Measurements from ENCODE around the gene STX3. TPM values are rescaled to one million over a fixed set of nuclear protein-coding genes. Genes with fewer than 3 reads are reported as not detected.
A peak's percentile ranks its signal among the peaks of the same experiment; 100 is the strongest.

The STX3 gene
- 9.4 and 27.9 TPM in 2 replicates for total RNA-seq (2012; rRNA removed)

GRCh38 chr11:59754859-59755700, at the start of gene STX3:
Gene STX3 (plus strand): TSS chr11:59755376. CDS start chr11:59755606, 230 bp downstream.
- Histone ChIP-seq H3K36me3 (ENCODE audit: insufficient read depth, low read length) (no peaks in the 10 kb centered on the region), H3K9ac (ENCODE audit: low read depth, low read length) (peak within 1 kb of the TSS; percentile 91), H3K9me3 (replicated peaks; ENCODE audit: low read length) (no peaks in the 10 kb centered on the region), H3K4me2 (ENCODE audit: low read length) (peak within 1 kb of the TSS; percentile 98), H3K4me3 (ENCODE audit: low read length) (peak within 1 kb of the TSS; percentile 97), H3K27me3 (ENCODE audit: control insufficient read depth, insufficient read depth, low read length) (no peaks in the 10 kb centered on the region), H3K4me1 (ENCODE audit: control insufficient read depth, insufficient read depth, low read length) (peaks cover 15% of the 10 kb centered on the region)

GRCh38 chr11:59706518-59707285, 48.5 kb upstream of the STX3 start:
- H3K4me3 ChIP-seq (ENCODE audit: low read length): no peak overlapping the region
- H3K4me2 ChIP-seq (ENCODE audit: low read length): peak overlapping the region; percentile 34
- H3K27me3 ChIP-seq (ENCODE audit: control insufficient read depth, insufficient read depth, low read length): no peaks in the 10 kb centered on the region
- H3K9ac ChIP-seq (ENCODE audit: low read depth, low read length): peak overlapping the region; percentile 23
- H3K36me3 ChIP-seq (ENCODE audit: insufficient read depth, low read length): no peaks in the 10 kb centered on the region
- no peaks in the 10 kb centered on the region for H3K9me3 ChIP-seq (replicated peaks; ENCODE audit: low read length)
- peaks cover 29% of the 10 kb centered on the region for H3K4me1 ChIP-seq (ENCODE audit: control insufficient read depth, insufficient read depth, low read length)

GRCh38 chr11:59707371-59707770, 47.8 kb upstream of the STX3 start:
- Histone ChIP-seq H3K4me3 (ENCODE audit: low read length) (no peak overlapping the region), H3K27me3 (ENCODE audit: control insufficient read depth, insufficient read depth, low read length) (no peaks in the 10 kb centered on the region), H3K4me1 (ENCODE audit: control insufficient read depth, insufficient read depth, low read length) (peaks cover 29% of the 10 kb centered on the region), H3K9me3 (replicated peaks; ENCODE audit: low read length) (no peaks in the 10 kb centered on the region), H3K4me2 (ENCODE audit: low read length) (peak overlapping the region; percentile 6), H3K36me3 (ENCODE audit: insufficient read depth, low read length) (no peaks in the 10 kb centered on the region), H3K9ac (ENCODE audit: low read depth, low read length) (no peak overlapping the region)

- H3K36me3 ChIP-seq (ENCODE audit: insufficient read depth, low read length): no peaks in the 10 kb centered on the region
- H3K4me1 ChIP-seq (ENCODE audit: control insufficient read depth, insufficient read depth, low read length): peaks cover 29% of the 10 kb centered on the region
- no peak overlapping the region for H3K4me2 ChIP-seq (ENCODE audit: low read length)
- no peaks in the 10 kb centered on the region for H3K9me3 ChIP-seq (replicated peaks; ENCODE audit: low read length)
- H3K9ac ChIP-seq (ENCODE audit: low read depth, low read length): no peak overlapping the region
- no peaks in the 10 kb centered on the region for H3K27me3 ChIP-seq (ENCODE audit: control insufficient read depth, insufficient read depth, low read length)
- H3K4me3 ChIP-seq (ENCODE audit: low read length): no peak overlapping the region
Observed at GRCh38 chr11:59708537-59708936, 46.6 kb upstream of the STX3 start.

GRCh38 chr11:59710136-59710847, 44.9 kb upstream of the STX3 start:
- Histone ChIP-seq H3K27me3 (ENCODE audit: control insufficient read depth, insufficient read depth, low read length) (peaks cover 9% of the 10 kb centered on the region), H3K4me3 (ENCODE audit: low read length) (no peak overlapping the region), H3K4me2 (ENCODE audit: low read length) (peak overlapping the region; percentile 40), H3K36me3 (ENCODE audit: insufficient read depth, low read length) (no peaks in the 10 kb centered on the region), H3K4me1 (ENCODE audit: control insufficient read depth, insufficient read depth, low read length) (peaks cover 25% of the 10 kb centered on the region), H3K9ac (ENCODE audit: low read depth, low read length) (no peak overlapping the region), H3K9me3 (replicated peaks; ENCODE audit: low read length) (no peaks in the 10 kb centered on the region)

GRCh38 chr11:59713745-59714144, 41.4 kb upstream of the STX3 start, which contains the start of gene OR10V1:
Gene OR10V1 (minus strand): TSS chr11:59713845. CDS start chr11:59713845, 0 bp downstream.
- H3K4me3 ChIP-seq (ENCODE audit: low read length): no peak within 1 kb of the TSS
- peaks cover 7% of the 10 kb centered on the region for H3K4me1 ChIP-seq (ENCODE audit: control insufficient read depth, insufficient read depth, low read length)
- no peak within 1 kb of the TSS for H3K4me2 ChIP-seq (ENCODE audit: low read length)
- H3K9ac ChIP-seq (ENCODE audit: low read depth, low read length): no peak within 1 kb of the TSS
- no peaks in the 10 kb centered on the region for H3K36me3 ChIP-seq (ENCODE audit: insufficient read depth, low read length)
- peaks cover 22% of the 10 kb centered on the region for H3K27me3 ChIP-seq (ENCODE audit: control insufficient read depth, insufficient read depth, low read length)
- H3K9me3 ChIP-seq (replicated peaks; ENCODE audit: low read length): no peaks in the 10 kb centered on the region

- Histone ChIP-seq H3K27me3 (ENCODE audit: control insufficient read depth, insufficient read depth, low read length) (peaks cover 22% of the 10 kb centered on the region), H3K4me1 (ENCODE audit: control insufficient read depth, insufficient read depth, low read length) (no peaks in the 10 kb centered on the region), H3K36me3 (ENCODE audit: insufficient read depth, low read length) (no peaks in the 10 kb centered on the region), H3K9me3 (replicated peaks; ENCODE audit: low read length) (no peaks in the 10 kb centered on the region), H3K4me2 (ENCODE audit: low read length) (no peak overlapping the region), H3K4me3 (ENCODE audit: low read length) (no peak overlapping the region), H3K9ac (ENCODE audit: low read depth, low read length) (no peak overlapping the region)
Observed at GRCh38 chr11:59716051-59716450, 39.1 kb upstream of the STX3 start.

- peaks cover 26% of the 10 kb centered on the region for H3K27me3 ChIP-seq (ENCODE audit: control insufficient read depth, insufficient read depth, low read length)
- no peaks in the 10 kb centered on the region for H3K36me3 ChIP-seq (ENCODE audit: insufficient read depth, low read length)
- H3K4me3 ChIP-seq (ENCODE audit: low read length): no peak overlapping the region
- H3K9me3 ChIP-seq (replicated peaks; ENCODE audit: low read length): no peaks in the 10 kb centered on the region
- no peak overlapping the region for H3K4me2 ChIP-seq (ENCODE audit: low read length)
- H3K4me1 ChIP-seq (ENCODE audit: control insufficient read depth, insufficient read depth, low read length): no peaks in the 10 kb centered on the region
- no peak overlapping the region for H3K9ac ChIP-seq (ENCODE audit: low read depth, low read length)
Observed at GRCh38 chr11:59719556-59719955, 35.6 kb upstream of the STX3 start.

- Histone ChIP-seq H3K4me1 (ENCODE audit: control insufficient read depth, insufficient read depth, low read length) (no peaks in the 10 kb centered on the region), H3K9me3 (replicated peaks; ENCODE audit: low read length) (no peaks in the 10 kb centered on the region), H3K36me3 (ENCODE audit: insufficient read depth, low read length) (no peaks in the 10 kb centered on the region), H3K4me3 (ENCODE audit: low read length) (no peak overlapping the region), H3K27me3 (ENCODE audit: control insufficient read depth, insufficient read depth, low read length) (peaks cover 5% of the 10 kb centered on the region), H3K9ac (ENCODE audit: low read depth, low read length) (no peak overlapping the region), H3K4me2 (ENCODE audit: low read length) (no peak overlapping the region)
Observed at GRCh38 chr11:59724066-59724465, 31.1 kb upstream of the STX3 start.

GRCh38 chr11:59727426-59727825, 27.8 kb upstream of the STX3 start:
- Histone ChIP-seq H3K9ac (ENCODE audit: low read depth, low read length) (no peak overlapping the region), H3K36me3 (ENCODE audit: insufficient read depth, low read length) (no peaks in the 10 kb centered on the region), H3K4me3 (ENCODE audit: low read length) (no peak overlapping the region)

GRCh38 chr11:59728154-59728553, 27.0 kb upstream of the STX3 start:
- Histone ChIP-seq H3K9me3 (replicated peaks; ENCODE audit: low read length) (no peaks in the 10 kb centered on the region), H3K9ac (ENCODE audit: low read depth, low read length) (no peak overlapping the region), H3K4me1 (ENCODE audit: control insufficient read depth, insufficient read depth, low read length) (no peaks in the 10 kb centered on the region)

More at GRCh38 chr11:59727426-59727825, 27.8 kb upstream of the STX3 start:
- Histone ChIP-seq H3K4me2 (ENCODE audit: low read length) (no peak overlapping the region), H3K27me3 (ENCODE audit: control insufficient read depth, insufficient read depth, low read length) (no peaks in the 10 kb centered on the region), H3K4me1 (ENCODE audit: control insufficient read depth, insufficient read depth, low read length) (no peaks in the 10 kb centered on the region), H3K9me3 (replicated peaks; ENCODE audit: low read length) (no peaks in the 10 kb centered on the region)

More at GRCh38 chr11:59728154-59728553, 27.0 kb upstream of the STX3 start:
- H3K36me3 ChIP-seq (ENCODE audit: insufficient read depth, low read length): no peaks in the 10 kb centered on the region
- no peak overlapping the region for H3K4me3 ChIP-seq (ENCODE audit: low read length)
- H3K27me3 ChIP-seq (ENCODE audit: control insufficient read depth, insufficient read depth, low read length): no peaks in the 10 kb centered on the region
- H3K4me2 ChIP-seq (ENCODE audit: low read length): no peak overlapping the region

All from skeletal muscle satellite cell (primary cell).